Endothelial cell (in vitro differentiated cells): ENCODE measurements around the gene RNASE11. TPM values are rescaled to one million over a fixed set of nuclear protein-coding genes. Genes with fewer than 3 reads are reported as not detected.
"Not testable (repeated sequence)": the region's sequence is repeated elsewhere in the genome, so short reads cannot be mapped to it uniquely, and the experiment has no call there.

ENCODE experiments used
- DNase-seq: peaks from one replicate; pipeline ENCODE4 v3.0.0; 2021; ENCODE audit warnings: low spot score
- H3K27ac Mint-ChIP-seq: one replicate; pipeline ENCODE4 v1.8.0; 2021; ENCODE audit warnings: mixed read lengths, inconsistent platforms; ENCODE audit not compliant: unreplicated experiment
- H3K27me3 Mint-ChIP-seq: one replicate; pipeline ENCODE4 v1.8.0; 2021; ENCODE audit warnings: mild to moderate bottlenecking, moderate library complexity, mixed read lengths, inconsistent platforms; ENCODE audit not compliant: unreplicated experiment
- H3K36me3 Mint-ChIP-seq: one replicate; pipeline ENCODE4 v1.8.0; 2021; ENCODE audit warnings: mild to moderate bottlenecking, low read depth, mixed read lengths, inconsistent platforms; ENCODE audit not compliant: unreplicated experiment
- H3K4me1 Mint-ChIP-seq: one replicate; pipeline ENCODE4 v1.8.0; 2021; ENCODE audit warnings: mild to moderate bottlenecking, mixed read lengths, inconsistent platforms; ENCODE audit not compliant: unreplicated experiment
- H3K4me3 Mint-ChIP-seq: one replicate; pipeline ENCODE4 v1.8.0; 2021; ENCODE audit warnings: mild to moderate bottlenecking, mixed read lengths, inconsistent platforms; ENCODE audit not compliant: unreplicated experiment
- H3K9me3 Mint-ChIP-seq: one replicate; pipeline ENCODE4 v1.8.0; 2021; ENCODE audit warnings: mixed read lengths, inconsistent platforms; ENCODE audit not compliant: unreplicated experiment
- CTCF ChIP-seq: fragments of 200-600 bp; sonication (generic); IDR thresholded peaks from one replicate; pipeline ENCODE4 v1.5.0; 2021; ENCODE audit warnings: antibody characterized with exemption; ENCODE audit not compliant: unreplicated experiment
- total RNA-seq: library from RNA; stranded (reverse); fragmentation: NEBNext Ultra II Directional; extraction: Animal tissue kit (Norgen Biotek cat#: 25700); gene quantifications from one replicate; pipeline ENCODE4 v1.2.1, GENCODE V29; 2021; ENCODE audit not compliant: unreplicated experiment

RNASE11 gene
- total RNA-seq, 1 donor from 2014 or later, result 0.31 TPM

- DNase-seq, result no peak
- H3K27me3 Mint-ChIP-seq, result no peaks in the 10 kb centered on the region
- H3K9me3 Mint-ChIP-seq, result no peaks in the 10 kb centered on the region
- no peaks in the 10 kb centered on the region for H3K36me3 Mint-ChIP-seq
- peaks cover 17% of the 10 kb centered on the region for H3K4me1 Mint-ChIP-seq
- no peak overlapping the region for H3K27ac Mint-ChIP-seq
- TF ChIP-seq CTCF, result no peak
- H3K4me3 Mint-ChIP-seq, result no peak overlapping the region
These were observed 8.9 kb downstream of the RNASE11 start for GRCh38 chr14:20578784-20579502.

DNA sequence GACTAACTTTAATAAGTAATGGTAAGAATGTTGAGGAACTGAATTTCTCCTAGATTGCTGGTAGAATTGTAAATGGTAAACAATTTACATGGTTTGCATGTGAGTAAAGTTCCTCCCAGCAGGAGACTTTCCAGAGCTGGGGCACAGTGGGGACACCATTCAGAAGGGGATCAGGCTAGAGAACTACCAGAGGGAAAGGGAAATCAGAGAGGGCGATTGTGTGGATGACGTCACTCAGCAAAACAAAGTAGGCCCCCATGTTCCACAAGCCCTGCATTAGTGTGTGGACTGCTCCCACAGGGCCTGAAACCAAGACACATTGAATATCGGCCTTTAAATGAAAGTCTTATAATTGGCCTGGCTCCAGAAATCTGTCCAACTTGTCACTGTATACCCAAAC lies 9.5 kb downstream of the RNASE11 start:
- Mint-ChIP-seq H3K9me3 (no peaks in the 10 kb centered on the region), H3K4me1 (peaks cover 14% of the 10 kb centered on the region), H3K36me3 (no peaks in the 10 kb centered on the region), H3K27me3 (no peaks in the 10 kb centered on the region), H3K27ac (no peak overlapping the region), H3K4me3 (no peak overlapping the region)
- DNase-seq, result no peak
- no peak for TF ChIP-seq CTCF

- not testable (repeated sequence) for DNase-seq, H3K27ac Mint-ChIP-seq
These were observed 15.3 kb downstream of the RNASE11 start for GRCh38 chr14:20572382-20572990.

GRCh38 chr14:20570720-20571119 lies 17.1 kb downstream of the RNASE11 start:
- H3K36me3 Mint-ChIP-seq, H3K27ac Mint-ChIP-seq, H3K9me3 Mint-ChIP-seq, H3K4me3 Mint-ChIP-seq, DNase-seq, H3K27me3 Mint-ChIP-seq, H3K4me1 Mint-ChIP-seq: not testable (repeated sequence)

More at GRCh38 chr14:20572382-20572990, 15.3 kb downstream of the RNASE11 start:
- H3K4me3 Mint-ChIP-seq, H3K9me3 Mint-ChIP-seq, H3K4me1 Mint-ChIP-seq, H3K36me3 Mint-ChIP-seq, H3K27me3 Mint-ChIP-seq: not testable (repeated sequence)

DNA sequence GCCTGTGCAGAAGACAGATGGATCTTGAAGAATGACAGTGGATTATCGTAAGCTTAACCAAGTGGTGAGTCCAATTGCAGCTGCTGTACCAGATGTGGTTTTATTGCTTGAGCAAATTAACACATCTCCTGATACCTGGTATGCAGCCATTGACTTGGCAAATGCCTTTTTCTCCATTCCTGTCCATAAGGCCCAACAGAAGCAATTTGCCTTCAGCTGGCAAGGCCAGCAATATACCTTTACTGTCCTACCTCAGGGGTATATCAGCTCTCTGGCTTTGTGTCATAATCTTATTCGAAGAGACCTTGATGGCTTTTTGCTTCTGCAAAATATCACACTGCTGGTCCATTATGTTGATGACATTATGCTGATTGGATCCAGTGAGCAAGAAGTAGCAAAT lies 17.9 kb downstream of the RNASE11 start:
- H3K27ac Mint-ChIP-seq, H3K4me3 Mint-ChIP-seq, H3K36me3 Mint-ChIP-seq, H3K27me3 Mint-ChIP-seq, H3K4me1 Mint-ChIP-seq, H3K9me3 Mint-ChIP-seq, DNase-seq: not testable (repeated sequence)

GRCh38 chr14:20569066-20569465 lies 18.7 kb downstream of the RNASE11 start:
- H3K9me3 Mint-ChIP-seq, result peaks cover 5% of the 10 kb centered on the region
- no peak for TF ChIP-seq CTCF
- peaks cover 2% of the 10 kb centered on the region for H3K27me3 Mint-ChIP-seq
- peaks cover 5% of the 10 kb centered on the region for H3K36me3 Mint-ChIP-seq
- no peak for DNase-seq
- no peaks in the 10 kb centered on the region for H3K4me1 Mint-ChIP-seq
- H3K27ac Mint-ChIP-seq, result no peak overlapping the region
- no peak overlapping the region for H3K4me3 Mint-ChIP-seq
